CD14-positive monocyte (primary cell): Measurements from ENCODE around the gene FIGNL2. TPM values are rescaled to one million over a fixed set of nuclear protein-coding genes. Genes with fewer than 3 reads are reported as not detected.

Experiments
- DNase-seq, 3 donors: peaks; one replicate each; pipeline ENCODE4 v3.0.0-alpha.2; 2011 to 2022
- H2AFZ ChIP-seq: 2 replicates; pipeline ENCODE4 v1.6.0; 2012; ENCODE audit warnings: mild to moderate bottlenecking, low read depth, low read length, inconsistent platforms; ENCODE audit not compliant: insufficient read depth, poor library complexity, severe bottlenecking
- H3K27ac ChIP-seq, 2 donors: 1 replicate in 1 of 2; 2 replicates in 1 of 2; pipeline ENCODE4 v1.5.1; 2012 to 2013; ENCODE audit warnings: low read length in 2 of 2, control low read depth in 1 of 2, inconsistent platforms in 1 of 2, low read depth in 1 of 2, mild to moderate bottlenecking in 1 of 2
- H3K27me3 ChIP-seq, 2 donors: one replicate each; pipeline versions ENCODE4 v1.6.0 to v1.6.1; 2011 to 2013; ENCODE audit warnings: low read length in 2 of 2; ENCODE audit not compliant: control insufficient read depth in 2 of 2, insufficient read depth in 2 of 2
- H3K36me3 ChIP-seq, 2 donors: replicated peaks in 1 of 2; 1 replicate in 1 of 2; 2 replicates in 1 of 2; pipeline versions ENCODE4 v1.5.1 to v1.6.1; 2012 to 2013; ENCODE audit warnings: low read length in 2 of 2, control low read depth in 1 of 2, inconsistent platforms in 1 of 2, mild to moderate bottlenecking in 1 of 2; ENCODE audit not compliant: insufficient read depth in 2 of 2, control insufficient read depth in 1 of 2
- H3K4me1 ChIP-seq, 2 donors: 1 replicate in 1 of 2; 2 replicates in 1 of 2; pipeline versions ENCODE4 v1.5.1 to v1.6.1; 2012 to 2013; ENCODE audit warnings: low read length in 2 of 2, control low read depth in 1 of 2, inconsistent platforms in 1 of 2, mild to moderate bottlenecking in 1 of 2, moderate library complexity in 1 of 2; ENCODE audit not compliant: insufficient read depth in 2 of 2, control insufficient read depth in 1 of 2
- H3K4me2 ChIP-seq: replicated peaks from 2 replicates; pipeline ENCODE3; 2012; ENCODE audit warnings: low read length, moderate library complexity, mild to moderate bottlenecking; ENCODE audit not compliant: poor library complexity, severe bottlenecking; ENCODE audit errors: extremely low read depth
- H3K4me3 ChIP-seq, 3 experiments: fragments of 200-600 bp in 1 of 3; sonication (generic) in 1 of 3; replicated peaks in 1 of 3; 1 replicate in 2 of 3; 2 replicates in 1 of 3; pipeline ENCODE4 v1.5.1; 2011 to 2013; ENCODE audit warnings: low read length in 3 of 3, mild to moderate bottlenecking in 3 of 3, control low read depth in 2 of 3, low read depth in 2 of 3, inconsistent platforms in 1 of 3, moderate library complexity in 1 of 3
- H3K79me2 ChIP-seq: 2 replicates; pipeline ENCODE4 v1.6.0; 2012; ENCODE audit warnings: mild to moderate bottlenecking, control low read depth, inconsistent platforms, low read length, moderate library complexity; ENCODE audit not compliant: insufficient read depth
- H3K9ac ChIP-seq: 2 replicates; pipeline ENCODE4 v1.6.0; 2017; ENCODE audit warnings: low read length, mild to moderate bottlenecking; ENCODE audit not compliant: insufficient read depth, poor library complexity, severe bottlenecking
- H3K9me3 ChIP-seq, 2 donors: replicated peaks in 1 of 2; 1 replicate in 1 of 2; 2 replicates in 1 of 2; pipeline versions ENCODE4 v1.5.1 to v1.6.1; 2012 to 2013; ENCODE audit warnings: low read length in 2 of 2, control low read depth in 1 of 2; ENCODE audit not compliant: control insufficient read depth in 1 of 2, insufficient read depth in 1 of 2
- H4K20me1 ChIP-seq: 2 replicates; pipeline ENCODE4 v1.6.0; 2012; ENCODE audit warnings: mild to moderate bottlenecking, low read length, control low read depth, moderate library complexity; ENCODE audit not compliant: insufficient read depth
- H3K27ac Mint-ChIP-seq, 7 donors: one replicate each; pipeline ENCODE4 v1.8.0; 2020; ENCODE audit warnings: mild to moderate bottlenecking in 7 of 7, mixed read lengths in 7 of 7, moderate library complexity in 6 of 7, inconsistent platforms in 2 of 7
- H3K27me3 Mint-ChIP-seq, 3 donors: one replicate each; pipeline ENCODE4 v1.8.0; 2021 to 2022; ENCODE audit warnings: low read depth in 3 of 3, mild to moderate bottlenecking in 3 of 3, mixed read lengths in 3 of 3, moderate library complexity in 3 of 3, inconsistent platforms in 1 of 3
- H3K36me3 Mint-ChIP-seq, 2 donors: one replicate each; pipeline ENCODE4 v1.8.0; 2020; ENCODE audit warnings: mixed read lengths in 2 of 2, inconsistent platforms in 1 of 2, mild to moderate bottlenecking in 1 of 2
- H3K4me1 Mint-ChIP-seq: one replicate; pipeline ENCODE4 v1.8.0; 2020; ENCODE audit warnings: mild to moderate bottlenecking, mixed read lengths
- H3K4me3 Mint-ChIP-seq, 2 donors: one replicate each; pipeline ENCODE4 v1.8.0; 2020; ENCODE audit warnings: mild to moderate bottlenecking in 2 of 2, mixed read lengths in 2 of 2, moderate library complexity in 1 of 2
- H3K9me3 Mint-ChIP-seq, 7 donors: one replicate each; pipeline ENCODE4 v1.8.0; 2020 to 2022; ENCODE audit warnings: mixed read lengths in 7 of 7, mild to moderate bottlenecking in 6 of 7, moderate library complexity in 6 of 7, inconsistent platforms in 2 of 7
- WGBS: methylation state at CpG from one replicate; pipeline ENCODE4 v1.1.5; 2013; ENCODE audit warnings: missing lambda C conversion rate; ENCODE audit not compliant: insufficient coverage; 5-methylcytosine and 5-hydroxymethylcytosine counted together
- intact Hi-C, 2 donors: fragments of 100-400 bp; cut with micrococcal nuclease; formaldehyde crosslinking; loops; one replicate each; pipeline versions ENCODE4 v1.15.0 to v1.15.1; 2023
- polyA plus RNA-seq, 3 donors: library from polyadenylated mRNA; depleted of rRNA in 1 of 3; unstranded in 2 of 3; stranded (reverse) in 1 of 3; fragments of 300-500 nt in 2 of 3; fragments of >200 nt in 1 of 3; fragmentation: Illumina TruSeq in 2 of 3; gene quantifications; 1 replicate in 2 of 3; 2 replicates in 1 of 3; pipeline ENCODE4 v1.2.3, GENCODE V29; 2012 to 2021
- TF ChIP-seq, protein P1 (sequence below): fragments of 200-600 bp; IDR thresholded peaks from one replicate; pipeline ENCODE4 v1.8.0; 2022; ENCODE audit warnings: antibody characterized with exemption, mild to moderate bottlenecking

Gene FIGNL2
- polyA plus RNA-seq, 3 donors: 0.06 to 0.52 TPM; not detected in 1

DNA sequence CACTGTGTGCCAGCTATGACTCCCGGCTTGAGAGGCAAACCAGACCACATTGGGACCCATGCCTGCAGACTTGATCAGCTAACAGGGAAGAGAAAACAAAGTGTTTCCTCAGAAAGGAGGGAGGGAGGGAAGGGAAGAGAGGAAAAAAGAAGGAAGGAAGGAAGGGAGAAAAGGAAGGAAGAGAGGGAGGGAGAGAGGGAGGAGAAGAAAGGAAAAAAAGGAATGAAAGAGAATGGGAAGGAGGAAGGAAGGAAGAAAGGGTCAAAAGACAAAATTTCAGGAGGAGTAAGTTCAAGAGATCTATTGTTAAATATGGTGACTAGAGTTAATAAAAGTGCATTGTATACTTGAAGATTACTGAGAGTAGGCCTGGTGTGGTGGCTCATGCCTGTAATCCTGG is 18.9 kb downstream of the FIGNL2 start:
- Histone ChIP-seq H3K4me1 (peaks cover 83 to 88% of the 10 kb centered on the region in 2 donors), H3K36me3 (no peaks in the 10 kb centered on the region), H3K79me2 (no peaks in the 10 kb centered on the region), H3K9ac (no peak overlapping the region), H3K4me3 (no peak overlapping the region), H4K20me1 (no peaks in the 10 kb centered on the region), H3K9me3 (no peaks in the 10 kb centered on the region), H3K27ac (no peak overlapping the region), H3K4me2 (no peak overlapping the region), H2AFZ (no peak overlapping the region), H3K27me3 (no peaks in the 10 kb centered on the region)
- H3K4me1 Mint-ChIP-seq: peaks cover 83% of the 10 kb centered on the region
- peaks cover 0 to 2% (median 2%) of the 10 kb centered on the region in 3 donors for H3K27me3 Mint-ChIP-seq
- intact Hi-C loops: no loop called here
- no peak for DNase-seq
- TF ChIP-seq, protein P1, sequence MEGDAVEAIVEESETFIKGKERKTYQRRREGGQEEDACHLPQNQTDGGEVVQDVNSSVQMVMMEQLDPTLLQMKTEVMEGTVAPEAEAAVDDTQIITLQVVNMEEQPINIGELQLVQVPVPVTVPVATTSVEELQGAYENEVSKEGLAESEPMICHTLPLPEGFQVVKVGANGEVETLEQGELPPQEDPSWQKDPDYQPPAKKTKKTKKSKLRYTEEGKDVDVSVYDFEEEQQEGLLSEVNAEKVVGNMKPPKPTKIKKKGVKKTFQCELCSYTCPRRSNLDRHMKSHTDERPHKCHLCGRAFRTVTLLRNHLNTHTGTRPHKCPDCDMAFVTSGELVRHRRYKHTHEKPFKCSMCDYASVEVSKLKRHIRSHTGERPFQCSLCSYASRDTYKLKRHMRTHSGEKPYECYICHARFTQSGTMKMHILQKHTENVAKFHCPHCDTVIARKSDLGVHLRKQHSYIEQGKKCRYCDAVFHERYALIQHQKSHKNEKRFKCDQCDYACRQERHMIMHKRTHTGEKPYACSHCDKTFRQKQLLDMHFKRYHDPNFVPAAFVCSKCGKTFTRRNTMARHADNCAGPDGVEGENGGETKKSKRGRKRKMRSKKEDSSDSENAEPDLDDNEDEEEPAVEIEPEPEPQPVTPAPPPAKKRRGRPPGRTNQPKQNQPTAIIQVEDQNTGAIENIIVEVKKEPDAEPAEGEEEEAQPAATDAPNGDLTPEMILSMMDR: no peak
- peaks cover 0 to 3% (median 0%) of the 10 kb centered on the region in 7 donors for H3K9me3 Mint-ChIP-seq
- no peak overlapping the region for H3K27ac Mint-ChIP-seq
- no peak overlapping the region for H3K4me3 Mint-ChIP-seq
- 89% methylated on average over 1 of the region's 1 CpG for WGBS
- H3K36me3 Mint-ChIP-seq: peaks cover 8% of the 10 kb centered on the region in 2 donors

DNA sequence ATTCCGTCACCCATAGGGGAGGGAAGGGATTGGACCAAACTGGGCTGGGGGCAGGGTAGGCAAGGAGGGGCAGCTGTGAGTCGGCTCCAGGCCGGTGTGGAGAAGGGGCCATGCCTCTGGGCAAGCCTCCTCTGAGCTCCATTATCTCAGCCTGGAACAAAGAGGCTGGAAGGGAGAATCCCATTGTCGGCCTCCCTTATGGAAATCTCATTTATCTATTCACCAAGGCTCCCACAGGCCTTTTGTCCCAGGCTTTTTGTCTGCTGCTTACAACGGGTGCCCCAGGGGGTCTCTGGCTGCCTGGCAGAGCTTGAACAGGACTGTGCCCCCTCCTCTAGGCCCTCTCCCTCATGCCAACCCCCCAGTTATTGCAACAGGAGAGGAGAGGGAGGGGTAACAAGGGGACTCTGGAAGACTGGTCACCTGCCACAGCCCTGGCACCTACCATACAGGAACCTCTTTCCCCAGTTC is 19.5 kb downstream of the FIGNL2 start:
- no peaks in the 10 kb centered on the region for H3K27me3 ChIP-seq
- no peak overlapping the region for H3K4me3 Mint-ChIP-seq
- H3K4me1 Mint-ChIP-seq: peaks cover 83% of the 10 kb centered on the region
- H3K27ac Mint-ChIP-seq: no peak overlapping the region
- H3K79me2 ChIP-seq: no peaks in the 10 kb centered on the region
- no peaks in the 10 kb centered on the region for H3K36me3 ChIP-seq
- H4K20me1 ChIP-seq: no peaks in the 10 kb centered on the region
- TF ChIP-seq, protein P1: no peak
- no peak overlapping the region for H3K27ac ChIP-seq
- H3K4me1 ChIP-seq: peaks cover 77 to 87% of the 10 kb centered on the region in 2 donors
- peaks cover 0 to 3% (median 2%) of the 10 kb centered on the region in 3 donors for H3K27me3 Mint-ChIP-seq
- peaks cover 8 to 11% of the 10 kb centered on the region in 2 donors for H3K36me3 Mint-ChIP-seq
- DNase-seq: no peak
- H3K9me3 ChIP-seq: no peaks in the 10 kb centered on the region
- intact Hi-C loops: no loop called here
- H3K4me3 ChIP-seq: no peak overlapping the region
- H3K9ac ChIP-seq: no peak overlapping the region
- WGBS: no CpG with 5 or more reads among the region's 5 CpGs
- H3K4me2 ChIP-seq: no peak overlapping the region
- peaks cover 0 to 3% (median 0%) of the 10 kb centered on the region in 7 donors for H3K9me3 Mint-ChIP-seq
- no peak overlapping the region for H2AFZ ChIP-seq
